Heart left ventricle (tissue), 16 donors: ENCODE data around the gene SLC66A2. TPM values are rescaled to one million over a fixed set of nuclear protein-coding genes. Genes with fewer than 3 reads are reported as not detected.

Experiments
- ATAC-seq, 4 donors: fragments of 200-7000 bp; cut with Tn5 transposase; one replicate each; pipeline ENCODE4 v1.9.1; 2020 to 2022; ENCODE audit warnings: moderate library complexity in 4 of 4, mild to moderate bottlenecking in 3 of 4, moderate number of reproducible peaks in 1 of 4
- DNase-seq, 5 donors: peaks; one replicate each; pipeline ENCODE4 v3.0.0-alpha.2; 2020
- H3K27ac ChIP-seq, 12 donors: fragments of 200-600 bp; sonication (generic) in 4 of 12; one replicate each; pipeline versions ENCODE4 v1.5.0 to v1.8.0; 2016 to 2022; ENCODE audit warnings: mild to moderate bottlenecking in 2 of 12
- H3K27me3 ChIP-seq, 9 donors: fragments of 200-600 bp; sonication (generic) in 2 of 9; one replicate each; pipeline versions ENCODE4 v1.5.1 to v1.8.0; 2016 to 2022; ENCODE audit warnings: mild to moderate bottlenecking in 3 of 9
- H3K36me3 ChIP-seq, 9 donors: fragments of 200-600 bp; sonication (generic) in 2 of 9; one replicate each; pipeline versions ENCODE4 v1.5.0 to v1.8.0; 2018 to 2022; ENCODE audit warnings: mild to moderate bottlenecking in 2 of 9
- H3K4me1 ChIP-seq, 12 donors: fragments of 200-600 bp; sonication (generic) in 4 of 12; one replicate each; pipeline versions ENCODE4 v1.5.0 to v1.8.0; 2016 to 2022; ENCODE audit warnings: mild to moderate bottlenecking in 3 of 12
- H3K4me3 ChIP-seq, 12 donors: fragments of 200-600 bp; sonication (generic) in 4 of 12; one replicate each; pipeline versions ENCODE4 v1.5.0 to v1.8.0; 2017 to 2022; ENCODE audit warnings: mild to moderate bottlenecking in 9 of 12, moderate library complexity in 4 of 12
- H3K9me3 ChIP-seq, 12 donors: fragments of 200-600 bp; sonication (generic) in 4 of 12; one replicate each; pipeline versions ENCODE4 v1.5.0 to v1.8.0; 2016 to 2022; ENCODE audit warnings: mild to moderate bottlenecking in 1 of 12
- CTCF ChIP-seq, 12 donors: fragments of 200-600 bp; sonication (generic) in 4 of 12; IDR thresholded peaks; one replicate each; pipeline versions ENCODE4 v1.5.0 to v1.8.0; 2018 to 2022; ENCODE audit warnings: antibody characterized with exemption in 12 of 12, mild to moderate bottlenecking in 5 of 12
- POLR2A ChIP-seq, 2 donors: fragments of 450-650 bp; IDR thresholded peaks; one replicate each; pipeline ENCODE4 v1.6.1; 2017; ENCODE audit warnings: antibody characterized with exemption in 2 of 2, mild to moderate bottlenecking in 2 of 2, moderate library complexity in 2 of 2
- WGBS, 4 donors: extraction: QIAGEN DNeasy Blood & Tissue Kit in 2 of 4; methylation state at CpG; one replicate each; pipeline versions ENCODE4 v1.1.5 to v1.1.7; 2013 to 2018; 5-methylcytosine and 5-hydroxymethylcytosine counted together
- intact Hi-C, 10 donors: fragments of 100-400 bp; cut with DNase I; formaldehyde crosslinking; loops; one replicate each; pipeline versions ENCODE4 v1.11.1 to v1.14.2; 2022
- polyA plus RNA-seq, 2 donors: library from polyadenylated mRNA; stranded (reverse); fragments of 200-250 nt; gene quantifications; one replicate each; pipeline ENCODE4 v1.2.3, GENCODE V29; 2013
- total RNA-seq, 9 donors: library from RNA; depleted of rRNA in 2 of 9; stranded (reverse); fragments of >200 nt in 2 of 9; fragmentation: NEBNext Ultra II Directional in 3 of 9; extraction: Animal tissue kit (Norgen Biotek cat#: 25700) in 3 of 9; gene quantifications; one replicate each; pipeline versions ENCODE4 v1.1.0 to v1.2.4, GENCODE V29; 2016 to 2023
- donor health status: ischemic (EF 13 %, LVEDD 7.1; RV severe dilation, severe dysfunction).
- donor health status: healthy with polysubstance abuse.
- donor health status: DM: no; HTN: yes; CAD: no.
- donor health status: DM: no; HTN: no; CAD: no.
- donor health status: ischemic (EF 25% LVEDD 6.9; RV normal size, moderate dysfunction).
- donor health status: ischemic (EF 25% LVEDD 5.7; RV mildly dilated, moderate dysfunction).
- donor health status: healthy.
- donor health status: DM: yes; HTN: yes; CAD: no.
- donor health status: ischemic (EF 35%, LVEDD 5.7; RV mildly dilated, moderate dysfunction).
- donor health status: nonischemic (EF 11% LVEDD 7.7; RV severe dilation, severe dysfunction).
- donor health status: DM: yes; HTN: yes; CAD: no.
- donor health status: PGD.
- donor health status: ischemic (EF 29% LVEDD 5.4; RV normal size, mild dysfunction).
- donor health status: nonischemic (EF 23%, LVEDD 6.1; RV moderate dilation, normal function).

SLC66A2 gene
- total and polyA plus RNA-seq, 11 donors = 19.7 to 33.4 (median 26.6) TPM

GRCh38 chr18:79876497-79876896, 75.0 kb downstream of the SLC66A2 start:
- Histone ChIP-seq H3K27me3 (peaks cover 0 to 35% (median 12%) of the 10 kb centered on the region in 9 donors), H3K4me1 (no peaks in the 10 kb centered on the region), H3K4me3 (no peak overlapping the region), H3K27ac (no peak overlapping the region), H3K9me3 (peaks cover 0 to 4% (median 0%) of the 10 kb centered on the region in 12 donors), H3K36me3 (no peaks in the 10 kb centered on the region)
- 78 to 93% (median 86%) methylated on average over 8 to 16 of the region's 16 CpGs for WGBS, 4 donors
- TF ChIP-seq POLR2A (IDR thresholded peaks at IDR 0.05) (no peak), CTCF (IDR thresholded peaks at IDR 0.05) (no peak)
- peak in 1 of 5 donors; percentile 17 for DNase-seq
- intact Hi-C loops = no loop called here
- no peak for ATAC-seq

- Histone ChIP-seq H3K36me3 (no peaks in the 10 kb centered on the region), H3K9me3 (peaks cover 0 to 4% (median 0%) of the 10 kb centered on the region in 12 donors), H3K4me1 (no peaks in the 10 kb centered on the region), H3K4me3 (no peak overlapping the region), H3K27ac (no peak overlapping the region), H3K27me3 (peaks cover 0 to 40% (median 13%) of the 10 kb centered on the region in 9 donors)
- TF ChIP-seq POLR2A (IDR thresholded peaks at IDR 0.05) (no peak), CTCF (IDR thresholded peaks at IDR 0.05) (no peak)
- ATAC-seq (no peak), DNase-seq (no peak)
- WGBS, 4 donors = 83 to 89% (median 85%) methylated on average over 10 to 23 of the region's 23 CpGs
- intact Hi-C loops = no loop called here
These were observed 75.5 kb downstream of the SLC66A2 start for GRCh38 chr18:79875931-79876461.

GRCh38 chr18:79875531-79875919, 75.9 kb downstream of the SLC66A2 start:
- 84 to 88% (median 87%) methylated on average over 14 to 15 of the region's 15 CpGs for WGBS, 4 donors
- no peaks in the 10 kb centered on the region for H3K4me1 ChIP-seq
- no peak for ATAC-seq
- H3K4me3 ChIP-seq = no peak overlapping the region
- no peak for DNase-seq
- H3K36me3 ChIP-seq = no peaks in the 10 kb centered on the region
- peaks cover 0 to 4% (median 0%) of the 10 kb centered on the region in 12 donors for H3K9me3 ChIP-seq
- TF ChIP-seq CTCF (IDR thresholded peaks at IDR 0.05) (no peak), POLR2A (IDR thresholded peaks at IDR 0.05) (no peak)
- intact Hi-C loops = no loop called here
- peaks cover 0 to 42% (median 13%) of the 10 kb centered on the region in 9 donors for H3K27me3 ChIP-seq
- no peak overlapping the region for H3K27ac ChIP-seq

- Histone ChIP-seq H3K9me3 (peaks cover 0 to 4% (median 0%) of the 10 kb centered on the region in 12 donors), H3K27me3 (peaks cover 0 to 42% (median 13%) of the 10 kb centered on the region in 9 donors), H3K4me1 (no peaks in the 10 kb centered on the region), H3K36me3 (no peaks in the 10 kb centered on the region), H3K27ac (no peak overlapping the region), H3K4me3 (no peak overlapping the region)
- WGBS, 4 donors = 77 to 87% (median 86%) methylated on average over 15 to 24 of the region's 24 CpGs
- ATAC-seq = no peak
- no peak for DNase-seq
- no peak for TF ChIP-seq CTCF (IDR thresholded peaks at IDR 0.05)
- no peak for TF ChIP-seq POLR2A (IDR thresholded peaks at IDR 0.05)
- intact Hi-C loops = no loop called here
These were observed 76.6 kb downstream of the SLC66A2 start for GRCh38 chr18:79874553-79875530.
